Forelimb muscle (tissue), 1 donor: ENCODE results near the gene BMPR1B. TPM values are rescaled to one million over a fixed set of nuclear protein-coding genes. Genes with fewer than 3 reads are reported as not detected.

ENCODE experiments used
- DNase-seq: peaks from one replicate; pipeline ENCODE4 v3.0.0-alpha.2; 2013; ENCODE audit warnings: low read depth
- polyA plus RNA-seq: library from polyadenylated mRNA; unstranded; fragments of 120-200 nt; gene quantifications from one replicate; pipeline ENCODE4 v1.2.1, GENCODE V29; 2013; ENCODE audit not compliant: insufficient read length

BMPR1B gene
- polyA plus RNA-seq, 1 donor = 16.0 TPM

- no peak for DNase-seq
Observed at GRCh38 chr4:94911106-94911505, 153.4 kb downstream of the BMPR1B start.

GRCh38 chr4:94912606-94913005 is 154.9 kb downstream of the BMPR1B start:
- DNase-seq = no peak

DNA sequence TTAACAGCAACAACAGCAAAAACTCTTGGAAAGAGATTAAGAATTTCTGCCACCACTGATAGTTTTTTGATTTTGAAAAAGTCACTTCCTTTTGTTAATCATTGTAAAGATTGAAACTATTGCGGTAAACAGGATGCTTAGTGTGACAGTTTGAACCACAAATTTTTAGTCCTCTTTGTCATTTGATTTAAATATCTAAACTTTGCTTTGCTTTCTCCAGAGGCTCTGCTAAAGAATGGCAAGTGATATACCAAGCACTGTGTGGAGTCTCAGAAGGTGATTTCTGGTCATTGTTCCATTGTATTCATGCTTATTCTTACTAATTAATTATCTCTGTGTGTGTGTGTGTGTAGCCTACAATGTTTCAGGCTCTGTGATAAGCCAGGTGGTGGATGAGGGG is 155.6 kb downstream of the BMPR1B start:
- no peak for DNase-seq

DNA sequence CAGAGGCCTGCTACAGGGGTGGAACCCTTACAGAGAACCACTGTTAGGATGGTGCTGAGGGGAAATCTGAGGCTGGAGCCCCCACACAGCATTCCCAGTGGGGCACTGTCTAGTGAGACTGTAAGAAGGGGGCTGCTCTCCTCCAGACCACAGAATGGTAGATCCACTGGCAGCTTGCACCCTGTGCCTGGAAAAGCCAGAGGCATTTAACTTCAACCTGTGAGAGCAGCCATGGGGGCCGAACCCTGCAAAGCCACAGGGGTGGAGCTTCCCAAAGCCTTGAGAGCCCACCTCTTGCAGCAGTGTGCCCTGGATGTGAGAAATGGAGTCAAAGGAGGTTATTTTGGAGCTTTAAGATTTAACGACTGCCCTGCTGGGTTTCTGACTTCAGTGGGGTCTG is 159.4 kb downstream of the BMPR1B start:
- DNase-seq = no peak

DNA sequence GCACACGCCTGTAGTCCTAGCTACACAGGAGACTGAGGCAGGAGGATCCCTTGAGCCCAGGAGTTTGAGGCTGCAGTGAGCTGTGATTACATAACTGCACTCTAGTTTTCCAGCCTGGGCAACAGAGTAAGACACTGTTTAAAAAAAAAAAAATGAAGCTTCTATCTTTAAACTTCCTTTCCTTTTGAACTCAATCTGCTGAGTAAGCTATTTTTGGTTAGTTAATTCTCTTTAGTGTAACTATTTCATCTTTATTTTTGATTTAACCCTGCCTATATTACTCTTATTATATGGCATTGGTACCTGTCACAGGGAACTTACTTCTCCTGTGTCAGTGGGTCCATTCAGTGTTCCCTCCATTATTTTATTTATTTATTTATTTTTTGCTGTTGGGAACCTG is 160.8 kb downstream of the BMPR1B start:
- DNase-seq = no peak

DNA sequence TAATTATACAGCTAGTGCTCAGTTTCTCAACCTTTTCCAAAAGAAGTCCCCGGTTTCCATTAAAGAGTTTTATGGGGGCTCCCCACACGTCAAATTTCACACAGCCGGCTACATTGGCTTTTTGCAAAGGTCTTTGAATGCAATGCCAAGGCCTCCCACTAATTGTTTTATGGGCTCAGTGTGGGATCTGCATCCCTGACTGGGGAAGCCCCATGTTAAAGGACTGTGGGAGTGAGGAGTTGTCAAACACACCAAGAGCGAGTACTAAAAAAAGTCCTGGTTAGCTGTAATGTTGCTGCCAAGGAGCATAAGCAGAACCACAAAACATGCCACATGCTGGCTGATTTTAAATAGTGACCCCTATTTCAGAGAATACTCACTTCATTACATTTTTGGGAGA is 162.6 kb downstream of the BMPR1B start:
- DNase-seq = no peak

DNA sequence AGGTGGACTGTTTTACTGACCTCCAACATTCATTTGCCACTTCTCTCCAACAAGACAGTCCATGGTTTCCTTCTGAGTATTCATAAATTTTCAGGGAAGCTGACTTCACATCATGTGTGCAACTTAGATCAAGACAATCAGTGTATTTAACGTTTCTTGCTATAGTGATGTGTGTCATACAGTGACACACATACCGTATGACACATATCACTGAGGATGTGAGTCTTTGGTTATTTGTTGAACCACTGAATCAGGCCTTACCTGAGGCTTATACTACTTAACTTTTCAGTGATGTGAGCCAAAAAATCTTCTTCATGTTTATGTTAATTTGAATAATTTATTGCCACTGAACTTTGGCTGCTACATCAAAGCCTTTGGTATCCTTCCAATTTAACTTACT is 166.8 kb downstream of the BMPR1B start:
- DNase-seq = no peak

GRCh38 chr4:94925764-94926347 is 168.1 kb downstream of the BMPR1B start:
- DNase-seq = no peak

DNA sequence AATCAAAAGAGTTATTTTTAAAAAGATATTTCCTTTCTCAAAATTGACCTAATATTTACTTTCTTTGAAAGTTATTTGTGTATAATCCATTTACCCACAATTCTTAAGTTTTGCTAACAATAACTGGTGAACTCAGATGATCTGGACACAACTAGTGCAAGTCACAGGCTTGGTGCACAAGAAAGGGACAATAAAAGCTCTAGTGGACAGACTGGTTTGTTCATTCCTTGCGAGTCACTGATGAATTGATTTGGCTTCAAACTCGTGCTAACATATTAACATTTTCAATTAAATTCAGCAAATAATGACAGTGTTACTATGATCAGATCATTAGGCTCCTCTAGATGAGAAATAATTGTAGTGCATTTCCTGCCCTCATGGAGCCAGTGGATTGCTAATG is 169.2 kb downstream of the BMPR1B start:
- DNase-seq = no peak

- DNase-seq = no peak
Observed at GRCh38 chr4:94927696-94928095, 169.9 kb downstream of the BMPR1B start.

GRCh38 chr4:94929696-94930095 is 171.9 kb downstream of the BMPR1B start:
- no peak for DNase-seq

DNA sequence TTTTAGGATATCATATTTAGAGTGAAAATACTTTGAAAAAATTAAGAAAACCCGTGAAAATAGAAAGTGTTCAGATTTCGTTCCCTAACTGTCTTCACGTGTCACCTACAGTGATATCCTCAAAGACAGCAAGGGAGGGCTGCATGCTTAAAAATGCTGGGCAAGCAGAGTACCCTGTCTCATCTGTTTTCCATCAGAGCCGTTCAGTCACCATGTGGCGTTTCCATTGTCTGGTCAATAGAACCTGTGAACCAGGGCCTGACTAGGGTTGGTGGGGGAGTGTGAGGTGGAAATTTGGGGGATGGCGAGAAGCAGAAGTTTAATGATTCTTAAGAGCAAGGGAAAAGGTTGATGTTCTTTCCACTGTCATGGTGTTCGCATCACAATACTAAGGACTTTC is 173.9 kb downstream of the BMPR1B start:
- no peak for DNase-seq

GRCh38 chr4:94932366-94932765 is 174.6 kb downstream of the BMPR1B start:
- no peak for DNase-seq

GRCh38 chr4:94933799-94934198 is 176.0 kb downstream of the BMPR1B start:
- no peak for DNase-seq

GRCh38 chr4:94934201-94934600 is 176.4 kb downstream of the BMPR1B start:
- no peak for DNase-seq

GRCh38 chr4:94934864-94935263 is 177.1 kb downstream of the BMPR1B start:
- DNase-seq = no peak

- DNase-seq = no peak
Observed at GRCh38 chr4:94936854-94937253, 179.1 kb downstream of the BMPR1B start.

DNA sequence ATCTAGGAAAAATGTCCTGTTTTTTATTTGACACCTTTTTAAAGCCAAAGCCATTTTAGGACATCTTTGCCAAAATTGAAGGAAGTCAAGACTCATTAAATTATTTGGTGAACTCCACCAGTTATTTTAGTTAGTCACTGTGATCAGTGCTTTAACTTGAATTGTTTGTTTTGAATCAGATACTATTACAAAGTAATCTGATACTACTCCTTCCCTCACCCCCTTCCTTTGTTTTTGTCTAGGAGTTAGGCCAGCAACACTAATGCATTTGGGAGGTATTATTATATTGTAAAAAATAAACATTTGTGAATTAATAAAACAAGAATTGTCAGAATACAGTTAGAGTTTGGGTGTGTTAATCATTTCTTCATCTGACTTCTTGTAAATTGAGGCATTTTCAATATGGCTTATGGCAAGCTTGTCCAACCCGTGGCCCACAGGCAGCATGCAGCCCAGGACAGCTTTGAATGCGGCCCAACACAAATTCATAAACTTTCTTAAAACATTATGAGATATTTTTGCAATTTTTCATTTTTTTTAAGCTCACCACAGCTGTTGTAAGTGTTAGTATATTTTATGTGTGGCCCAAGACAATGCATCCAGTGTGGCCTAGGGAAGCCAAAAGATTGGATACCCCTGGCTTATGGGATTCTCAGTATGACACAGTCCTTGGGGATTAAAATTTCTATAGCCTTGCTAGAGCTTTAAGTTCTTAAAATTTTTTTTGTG is 182.2 kb downstream of the BMPR1B start:
- no peak for DNase-seq

DNA sequence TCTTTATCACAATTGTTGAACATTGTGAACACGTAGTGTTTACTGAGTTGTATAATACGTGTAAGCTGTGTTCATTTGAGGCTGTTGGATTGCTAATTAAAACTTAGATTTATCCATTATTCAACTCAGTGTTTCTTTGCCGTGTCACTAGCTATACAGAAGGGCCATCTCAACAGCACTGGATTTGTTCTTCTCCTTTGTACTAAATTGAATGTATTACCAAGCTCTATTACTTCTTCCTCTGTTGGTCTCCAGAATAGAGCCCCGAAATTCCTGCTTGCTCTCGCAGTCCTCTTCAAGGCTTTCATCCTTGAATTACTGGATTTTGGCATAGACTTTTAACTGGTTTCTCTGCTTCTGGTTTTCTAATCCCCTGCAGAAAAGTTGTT is 182.8 kb downstream of the BMPR1B start:
- DNase-seq = no peak

- DNase-seq = no peak
Observed at GRCh38 chr4:94941706-94942105, 184.0 kb downstream of the BMPR1B start.

DNA sequence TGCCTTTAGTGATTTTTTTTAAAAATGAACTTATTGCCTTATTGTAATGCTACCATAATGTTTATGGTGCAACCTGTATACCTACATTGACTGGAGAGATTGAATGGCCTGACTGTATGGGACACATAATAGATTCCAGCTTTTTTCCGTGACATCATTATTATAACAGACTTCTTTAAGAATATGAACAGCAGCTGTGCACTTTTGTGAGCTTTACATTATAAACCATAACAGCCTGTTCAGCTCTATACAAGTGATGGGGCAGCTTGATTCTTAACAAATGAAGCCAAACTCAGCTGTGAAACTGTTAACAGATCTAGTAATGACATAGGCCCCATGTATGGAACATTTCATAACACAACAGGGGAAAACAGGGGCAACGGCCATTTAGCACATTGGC is 187.0 kb downstream of the BMPR1B start:
- no peak for DNase-seq

- DNase-seq = no peak
Observed at GRCh38 chr4:94947681-94948108, 189.9 kb downstream of the BMPR1B start.

- no peak for DNase-seq
Observed at GRCh38 chr4:94954251-94954650, 196.5 kb downstream of the BMPR1B start.

DNA sequence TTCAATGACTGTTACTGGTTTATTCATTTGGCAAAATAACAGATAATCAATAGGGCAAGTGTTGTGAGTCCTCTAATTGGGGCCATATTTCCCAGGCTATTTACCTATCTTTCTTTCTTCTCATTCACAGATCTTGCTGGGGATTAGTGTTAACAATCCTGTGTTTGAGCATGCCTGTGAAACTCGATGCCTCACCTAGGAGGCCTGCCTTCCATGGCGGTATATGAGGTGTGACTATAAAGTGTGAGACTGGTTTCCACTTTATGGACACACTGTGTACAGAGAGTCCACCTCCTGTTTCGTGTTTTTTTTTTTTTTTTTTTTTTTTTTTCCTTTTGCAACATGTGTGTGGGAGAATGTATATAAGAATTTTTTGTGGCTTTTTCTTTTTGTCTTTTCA is 199.3 kb downstream of the BMPR1B start:
- no peak for DNase-seq
